Subcutaneous adipose tissue (tissue), 4 donors: Measurements from ENCODE around the gene FUT2. TPM values are rescaled to one million over a fixed set of nuclear protein-coding genes. Genes with fewer than 3 reads are reported as not detected.

Experiments used
- CTCF ChIP-seq: fragments of 450-650 bp; IDR thresholded peaks from one replicate; pipeline ENCODE4 v1.5.1; 2016; ENCODE audit warnings: low read depth, mild to moderate bottlenecking, control low read depth, antibody characterized with exemption, moderate library complexity
- total RNA-seq, 4 donors: library from RNA; depleted of rRNA; stranded (reverse); fragments of >200 nt; gene quantifications; one replicate each; pipeline ENCODE4 v1.1.0, GENCODE V29; 2016

FUT2 gene
- total RNA-seq, 4 donors from 2014 or later, result not detected

GRCh38 chr19:48654299-48655059, 41.3 kb upstream of the FUT2 start:
- TF ChIP-seq CTCF, result no peak

- TF ChIP-seq CTCF, result no peak
These were observed 38.8 kb upstream of the FUT2 start for GRCh38 chr19:48656840-48657474.

- TF ChIP-seq CTCF, result no peak
These were observed 37.3 kb upstream of the FUT2 start for GRCh38 chr19:48658483-48658882.

GRCh38 chr19:48659768-48660167, 36.0 kb upstream of the FUT2 start:
- no peak for TF ChIP-seq CTCF

GRCh38 chr19:48660852-48661710, 34.7 kb upstream of the FUT2 start:
- TF ChIP-seq CTCF, result no peak

- TF ChIP-seq CTCF, result no peak
These were observed 34.1 kb upstream of the FUT2 start for GRCh38 chr19:48661711-48662090.

- no peak for TF ChIP-seq CTCF
These were observed 32.1 kb upstream of the FUT2 start for GRCh38 chr19:48663667-48664066.
